CD14-positive monocyte (primary cell): ENCODE data around the gene ARRB1. TPM values are rescaled to one million over a fixed set of nuclear protein-coding genes. Genes with fewer than 3 reads are reported as not detected.

Source experiments
- DNase-seq, 3 donors: peaks; one replicate each; pipeline ENCODE4 v3.0.0-alpha.2; 2011 to 2022
- H2AFZ ChIP-seq: 2 replicates; pipeline ENCODE4 v1.6.0; 2012; ENCODE audit warnings: mild to moderate bottlenecking, low read depth, low read length, inconsistent platforms; ENCODE audit not compliant: insufficient read depth, poor library complexity, severe bottlenecking
- H3K27ac ChIP-seq, 2 donors: 1 replicate in 1 of 2; 2 replicates in 1 of 2; pipeline ENCODE4 v1.5.1; 2012 to 2013; ENCODE audit warnings: low read length in 2 of 2, control low read depth in 1 of 2, inconsistent platforms in 1 of 2, low read depth in 1 of 2, mild to moderate bottlenecking in 1 of 2
- H3K27me3 ChIP-seq, 2 donors: one replicate each; pipeline versions ENCODE4 v1.6.0 to v1.6.1; 2011 to 2013; ENCODE audit warnings: low read length in 2 of 2; ENCODE audit not compliant: control insufficient read depth in 2 of 2, insufficient read depth in 2 of 2
- H3K36me3 ChIP-seq, 2 donors: replicated peaks in 1 of 2; 1 replicate in 1 of 2; 2 replicates in 1 of 2; pipeline versions ENCODE4 v1.5.1 to v1.6.1; 2012 to 2013; ENCODE audit warnings: low read length in 2 of 2, control low read depth in 1 of 2, inconsistent platforms in 1 of 2, mild to moderate bottlenecking in 1 of 2; ENCODE audit not compliant: insufficient read depth in 2 of 2, control insufficient read depth in 1 of 2
- H3K4me1 ChIP-seq, 2 donors: 1 replicate in 1 of 2; 2 replicates in 1 of 2; pipeline versions ENCODE4 v1.5.1 to v1.6.1; 2012 to 2013; ENCODE audit warnings: low read length in 2 of 2, control low read depth in 1 of 2, inconsistent platforms in 1 of 2, mild to moderate bottlenecking in 1 of 2, moderate library complexity in 1 of 2; ENCODE audit not compliant: insufficient read depth in 2 of 2, control insufficient read depth in 1 of 2
- H3K4me2 ChIP-seq: replicated peaks from 2 replicates; pipeline ENCODE3; 2012; ENCODE audit warnings: low read length, moderate library complexity, mild to moderate bottlenecking; ENCODE audit not compliant: poor library complexity, severe bottlenecking; ENCODE audit errors: extremely low read depth
- H3K4me3 ChIP-seq, 3 experiments: fragments of 200-600 bp in 1 of 3; sonication (generic) in 1 of 3; replicated peaks in 1 of 3; 1 replicate in 2 of 3; 2 replicates in 1 of 3; pipeline ENCODE4 v1.5.1; 2011 to 2013; ENCODE audit warnings: low read length in 3 of 3, mild to moderate bottlenecking in 3 of 3, control low read depth in 2 of 3, low read depth in 2 of 3, inconsistent platforms in 1 of 3, moderate library complexity in 1 of 3
- H3K79me2 ChIP-seq: 2 replicates; pipeline ENCODE4 v1.6.0; 2012; ENCODE audit warnings: mild to moderate bottlenecking, control low read depth, inconsistent platforms, low read length, moderate library complexity; ENCODE audit not compliant: insufficient read depth
- H3K9ac ChIP-seq: 2 replicates; pipeline ENCODE4 v1.6.0; 2017; ENCODE audit warnings: low read length, mild to moderate bottlenecking; ENCODE audit not compliant: insufficient read depth, poor library complexity, severe bottlenecking
- H3K9me3 ChIP-seq, 2 donors: replicated peaks in 1 of 2; 1 replicate in 1 of 2; 2 replicates in 1 of 2; pipeline versions ENCODE4 v1.5.1 to v1.6.1; 2012 to 2013; ENCODE audit warnings: low read length in 2 of 2, control low read depth in 1 of 2; ENCODE audit not compliant: control insufficient read depth in 1 of 2, insufficient read depth in 1 of 2
- H4K20me1 ChIP-seq: 2 replicates; pipeline ENCODE4 v1.6.0; 2012; ENCODE audit warnings: mild to moderate bottlenecking, low read length, control low read depth, moderate library complexity; ENCODE audit not compliant: insufficient read depth
- H3K27ac Mint-ChIP-seq, 7 donors: one replicate each; pipeline ENCODE4 v1.8.0; 2020; ENCODE audit warnings: mild to moderate bottlenecking in 7 of 7, mixed read lengths in 7 of 7, moderate library complexity in 6 of 7, inconsistent platforms in 2 of 7
- H3K27me3 Mint-ChIP-seq, 3 donors: one replicate each; pipeline ENCODE4 v1.8.0; 2021 to 2022; ENCODE audit warnings: low read depth in 3 of 3, mild to moderate bottlenecking in 3 of 3, mixed read lengths in 3 of 3, moderate library complexity in 3 of 3, inconsistent platforms in 1 of 3
- H3K36me3 Mint-ChIP-seq, 2 donors: one replicate each; pipeline ENCODE4 v1.8.0; 2020; ENCODE audit warnings: mixed read lengths in 2 of 2, inconsistent platforms in 1 of 2, mild to moderate bottlenecking in 1 of 2
- H3K4me1 Mint-ChIP-seq: one replicate; pipeline ENCODE4 v1.8.0; 2020; ENCODE audit warnings: mild to moderate bottlenecking, mixed read lengths
- H3K4me3 Mint-ChIP-seq, 2 donors: one replicate each; pipeline ENCODE4 v1.8.0; 2020; ENCODE audit warnings: mild to moderate bottlenecking in 2 of 2, mixed read lengths in 2 of 2, moderate library complexity in 1 of 2
- H3K9me3 Mint-ChIP-seq, 7 donors: one replicate each; pipeline ENCODE4 v1.8.0; 2020 to 2022; ENCODE audit warnings: mixed read lengths in 7 of 7, mild to moderate bottlenecking in 6 of 7, moderate library complexity in 6 of 7, inconsistent platforms in 2 of 7
- WGBS: methylation state at CpG from one replicate; pipeline ENCODE4 v1.1.5; 2013; ENCODE audit warnings: missing lambda C conversion rate; ENCODE audit not compliant: insufficient coverage; 5-methylcytosine and 5-hydroxymethylcytosine counted together
- intact Hi-C, 2 donors: fragments of 100-400 bp; cut with micrococcal nuclease; formaldehyde crosslinking; loops; one replicate each; pipeline versions ENCODE4 v1.15.0 to v1.15.1; 2023
- polyA plus RNA-seq, 3 donors: library from polyadenylated mRNA; depleted of rRNA in 1 of 3; unstranded in 2 of 3; stranded (reverse) in 1 of 3; fragments of 300-500 nt in 2 of 3; fragments of >200 nt in 1 of 3; fragmentation: Illumina TruSeq in 2 of 3; gene quantifications; 1 replicate in 2 of 3; 2 replicates in 1 of 3; pipeline ENCODE4 v1.2.3, GENCODE V29; 2012 to 2021
- TF ChIP-seq, protein P1 (sequence below): fragments of 200-600 bp; IDR thresholded peaks from one replicate; pipeline ENCODE4 v1.8.0; 2022; ENCODE audit warnings: antibody characterized with exemption, mild to moderate bottlenecking

Gene ARRB1
- polyA plus RNA-seq, 3 donors, result 52.6 to 114 (median 66.5) TPM

DNA sequence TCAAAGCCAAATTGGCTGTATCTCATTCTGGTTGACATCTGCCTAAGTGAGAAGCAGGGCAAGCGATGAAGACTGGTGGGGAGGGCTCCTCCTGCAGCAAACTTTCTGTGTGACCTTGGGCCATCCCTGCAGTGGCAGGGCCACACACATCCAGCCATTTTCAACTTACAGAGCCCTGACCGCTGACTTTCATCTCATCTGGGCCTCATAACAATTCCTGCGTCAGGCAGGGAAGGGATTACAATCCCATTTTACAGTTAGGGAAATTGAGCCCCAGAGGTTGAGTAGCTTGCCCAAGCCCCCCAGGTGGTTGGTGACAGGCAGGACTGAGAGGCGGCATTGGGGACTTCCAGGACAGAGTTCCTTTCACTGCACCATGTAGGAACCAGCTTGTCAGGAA, 89.0 kb downstream of the ARRB1 start:
- peaks cover 18 to 30% of the 10 kb centered on the region in 2 donors for H3K36me3 Mint-ChIP-seq
- Histone ChIP-seq H4K20me1 (peaks cover 77% of the 10 kb centered on the region), H3K79me2 (no peaks in the 10 kb centered on the region), H3K36me3 (peaks cover 11 to 20% of the 10 kb centered on the region in 2 donors), H3K4me1 (peaks cover 70 to 71% of the 10 kb centered on the region in 2 donors), H3K27ac (peak overlapping the region; percentile 22 to 27), H3K4me3 (no peak overlapping the region), H3K9ac (no peak overlapping the region), H3K4me2 (no peak overlapping the region), H3K9me3 (no peaks in the 10 kb centered on the region), H2AFZ (no peak overlapping the region), H3K27me3 (no peaks in the 10 kb centered on the region)
- H3K4me1 Mint-ChIP-seq, result peaks cover 73% of the 10 kb centered on the region
- intact Hi-C loops, result no loop called here
- TF ChIP-seq, protein P1, sequence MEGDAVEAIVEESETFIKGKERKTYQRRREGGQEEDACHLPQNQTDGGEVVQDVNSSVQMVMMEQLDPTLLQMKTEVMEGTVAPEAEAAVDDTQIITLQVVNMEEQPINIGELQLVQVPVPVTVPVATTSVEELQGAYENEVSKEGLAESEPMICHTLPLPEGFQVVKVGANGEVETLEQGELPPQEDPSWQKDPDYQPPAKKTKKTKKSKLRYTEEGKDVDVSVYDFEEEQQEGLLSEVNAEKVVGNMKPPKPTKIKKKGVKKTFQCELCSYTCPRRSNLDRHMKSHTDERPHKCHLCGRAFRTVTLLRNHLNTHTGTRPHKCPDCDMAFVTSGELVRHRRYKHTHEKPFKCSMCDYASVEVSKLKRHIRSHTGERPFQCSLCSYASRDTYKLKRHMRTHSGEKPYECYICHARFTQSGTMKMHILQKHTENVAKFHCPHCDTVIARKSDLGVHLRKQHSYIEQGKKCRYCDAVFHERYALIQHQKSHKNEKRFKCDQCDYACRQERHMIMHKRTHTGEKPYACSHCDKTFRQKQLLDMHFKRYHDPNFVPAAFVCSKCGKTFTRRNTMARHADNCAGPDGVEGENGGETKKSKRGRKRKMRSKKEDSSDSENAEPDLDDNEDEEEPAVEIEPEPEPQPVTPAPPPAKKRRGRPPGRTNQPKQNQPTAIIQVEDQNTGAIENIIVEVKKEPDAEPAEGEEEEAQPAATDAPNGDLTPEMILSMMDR, result no peak
- no peak overlapping the region for H3K4me3 Mint-ChIP-seq
- peaks cover 1 to 9% (median 7%) of the 10 kb centered on the region in 3 donors for H3K27me3 Mint-ChIP-seq
- no peaks in the 10 kb centered on the region for H3K9me3 Mint-ChIP-seq
- no peak for DNase-seq
- peak overlapping the region in 6 of 7 donors; percentile 63 to 87 (median 77) for H3K27ac Mint-ChIP-seq
- whole genome bisulfite sequencing, result 89% methylated on average over 3 of the region's 4 CpGs

DNA sequence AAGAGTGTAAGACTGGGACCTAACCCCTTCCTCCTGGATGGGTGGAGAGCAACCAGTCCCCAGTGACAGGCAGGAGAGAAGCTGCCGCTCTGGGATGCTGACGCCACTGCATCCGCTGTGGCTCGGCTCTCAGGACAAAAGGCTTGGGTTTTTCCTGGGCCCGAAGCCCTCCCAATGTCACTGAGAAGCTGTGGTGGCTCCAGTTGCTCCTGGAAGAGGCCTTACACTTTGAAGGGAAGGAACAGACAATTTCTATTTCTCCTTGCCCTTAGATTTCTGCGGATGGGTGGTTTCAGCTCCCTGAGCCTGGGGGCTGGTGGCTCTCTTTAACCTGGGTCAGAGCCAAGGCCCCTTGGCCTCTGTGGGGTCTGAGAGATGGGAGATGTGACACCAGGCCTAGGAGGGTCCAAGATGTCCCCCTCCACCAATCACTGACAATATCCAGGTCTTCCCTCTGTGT, 89.5 kb downstream of the ARRB1 start:
- Histone ChIP-seq H3K27ac (peak overlapping the region; percentile 22 to 27), H3K36me3 (peaks cover 7 to 15% of the 10 kb centered on the region in 2 donors), H3K27me3 (no peaks in the 10 kb centered on the region), H3K9me3 (no peaks in the 10 kb centered on the region), H3K9ac (no peak overlapping the region), H3K4me3 (no peak overlapping the region), H3K4me2 (peak overlapping the region; percentile 3), H2AFZ (no peak overlapping the region), H3K4me1 (peaks cover 65 to 67% of the 10 kb centered on the region in 2 donors), H3K79me2 (no peaks in the 10 kb centered on the region), H4K20me1 (peaks cover 72% of the 10 kb centered on the region)
- intact Hi-C loops, result no loop called here
- H3K4me3 Mint-ChIP-seq, result peak overlapping the region in 1 of 2 donors; percentile 65
- H3K4me1 Mint-ChIP-seq, result peaks cover 69% of the 10 kb centered on the region
- DNase-seq, result no peak
- TF ChIP-seq, protein P1, result no peak
- H3K36me3 Mint-ChIP-seq, result peaks cover 14 to 25% of the 10 kb centered on the region in 2 donors
- no peaks in the 10 kb centered on the region for H3K9me3 Mint-ChIP-seq
- 94% methylated on average over 5 of the region's 6 CpGs for WGBS
- H3K27ac Mint-ChIP-seq, result peak overlapping the region in 5 of 7 donors; percentile 70 to 87 (median 85)
- peaks cover 1 to 10% (median 9%) of the 10 kb centered on the region in 3 donors for H3K27me3 Mint-ChIP-seq
